Heart right ventricle (tissue), 16 donors: ENCODE results near the gene TCAF1. TPM values are rescaled to one million over a fixed set of nuclear protein-coding genes. Genes with fewer than 3 reads are reported as not detected.
"Not testable (repeated sequence)": the region's sequence is repeated elsewhere in the genome, so short reads cannot be mapped to it uniquely, and the experiment has no call there.

Experiments used
- ATAC-seq, 8 donors: fragments of 200-7000 bp; cut with Tn5 transposase; one replicate each; pipeline ENCODE4 v1.9.1; 2020; ENCODE audit warnings: mild to moderate bottlenecking in 8 of 8, moderate library complexity in 8 of 8, moderate number of reproducible peaks in 1 of 8
- DNase-seq, 2 donors: peaks; one replicate each; pipeline ENCODE4 v3.0.0-alpha.2; 2020
- H3K27ac ChIP-seq, 10 donors: fragments of 200-600 bp; sonication (generic) in 2 of 10; one replicate each; pipeline versions ENCODE4 v1.5.0 to v1.8.0; 2020 to 2022; ENCODE audit warnings: mild to moderate bottlenecking in 3 of 10
- H3K27me3 ChIP-seq, 7 donors: fragments of 200-600 bp; one replicate each; pipeline ENCODE4 v1.8.0; 2021 to 2022; ENCODE audit warnings: mild to moderate bottlenecking in 2 of 7
- H3K36me3 ChIP-seq, 9 donors: fragments of 200-600 bp; sonication (generic) in 1 of 9; one replicate each; pipeline versions ENCODE4 v1.5.0 to v1.8.0; 2020 to 2022; ENCODE audit warnings: mild to moderate bottlenecking in 2 of 9
- H3K4me1 ChIP-seq, 9 donors: fragments of 200-600 bp; sonication (generic) in 1 of 9; one replicate each; pipeline versions ENCODE4 v1.5.0 to v1.8.0; 2020 to 2022; ENCODE audit warnings: mild to moderate bottlenecking in 4 of 9
- H3K4me3 ChIP-seq, 10 donors: fragments of 200-600 bp; sonication (generic) in 2 of 10; one replicate each; pipeline versions ENCODE4 v1.5.0 to v1.8.0; 2020 to 2022; ENCODE audit warnings: mild to moderate bottlenecking in 7 of 10, moderate library complexity in 2 of 10
- H3K9me3 ChIP-seq, 11 donors: fragments of 200-600 bp in 10 of 11; sonication (generic) in 2 of 11; one replicate each; pipeline versions ENCODE4 v1.5.0 to v1.8.0; 2013 to 2022; ENCODE audit warnings: mild to moderate bottlenecking in 2 of 11, control low read depth in 1 of 11, moderate library complexity in 1 of 11
- CTCF ChIP-seq, 9 donors: fragments of 200-600 bp; sonication (generic) in 2 of 9; IDR thresholded peaks; one replicate each; pipeline versions ENCODE4 v1.5.0 to v1.8.0; 2021 to 2022; ENCODE audit warnings: antibody characterized with exemption in 9 of 9, mild to moderate bottlenecking in 5 of 9, moderate library complexity in 1 of 9
- WGBS, 2 donors: extraction: QIAGEN DNeasy Blood & Tissue Kit; methylation state at CpG; one replicate each; pipeline ENCODE4 v1.1.7; 2013; ENCODE audit warnings: inconsistent platforms in 1 of 2; 5-methylcytosine and 5-hydroxymethylcytosine counted together
- intact Hi-C, 10 donors: fragments of 100-400 bp; cut with DNase I; formaldehyde crosslinking; loops; one replicate each; pipeline versions ENCODE4 v1.11.1 to v1.14.2; 2022
- polyA plus RNA-seq, 2 donors: library from polyadenylated mRNA; stranded (reverse); fragments of 200-250 nt; gene quantifications; one replicate each; pipeline ENCODE4 v1.2.3, GENCODE V29; 2013
- total RNA-seq, 10 donors: library from RNA; stranded (reverse); fragmentation: NEBNext Ultra II Directional in 3 of 10; extraction: Animal tissue kit (Norgen Biotek cat#: 25700) in 3 of 10; gene quantifications; one replicate each; pipeline versions ENCODE4 v1.2.1 to v1.2.4, GENCODE V29; 2021 to 2023
- donor health status: Arrhythmogenic right ventricular cardiomyopathy.
- donor health status: ischemic (EF 13 %, LVEDD 7.1; RV severe dilation, severe dysfunction).
- donor health status: healthy with polysubstance abuse.
- donor health status: DM: no; HTN: yes; CAD: no.
- donor health status: DM: no; HTN: no; CAD: no.
- donor health status: ischemic (EF 25% LVEDD 6.9; RV normal size, moderate dysfunction).
- donor health status: ischemic (EF 25% LVEDD 5.7; RV mildly dilated, moderate dysfunction).
- donor health status: healthy.
- donor health status: DM: yes; HTN: yes; CAD: no.
- donor health status: Ischemic cardiomyopathy.
- donor health status: ischemic (EF 35%, LVEDD 5.7; RV mildly dilated, moderate dysfunction).
- donor health status: nonischemic (EF 11% LVEDD 7.7; RV severe dilation, severe dysfunction).
- donor health status: DM: yes; HTN: yes; CAD: no.
- donor health status: PGD.
- donor health status: ischemic (EF 29% LVEDD 5.4; RV normal size, mild dysfunction).
- donor health status: nonischemic (EF 23%, LVEDD 6.1; RV moderate dilation, normal function).

TCAF1 gene
- total and polyA plus RNA-seq, 12 donors, result 9.3 to 62.8 (median 55.5) TPM

DNA sequence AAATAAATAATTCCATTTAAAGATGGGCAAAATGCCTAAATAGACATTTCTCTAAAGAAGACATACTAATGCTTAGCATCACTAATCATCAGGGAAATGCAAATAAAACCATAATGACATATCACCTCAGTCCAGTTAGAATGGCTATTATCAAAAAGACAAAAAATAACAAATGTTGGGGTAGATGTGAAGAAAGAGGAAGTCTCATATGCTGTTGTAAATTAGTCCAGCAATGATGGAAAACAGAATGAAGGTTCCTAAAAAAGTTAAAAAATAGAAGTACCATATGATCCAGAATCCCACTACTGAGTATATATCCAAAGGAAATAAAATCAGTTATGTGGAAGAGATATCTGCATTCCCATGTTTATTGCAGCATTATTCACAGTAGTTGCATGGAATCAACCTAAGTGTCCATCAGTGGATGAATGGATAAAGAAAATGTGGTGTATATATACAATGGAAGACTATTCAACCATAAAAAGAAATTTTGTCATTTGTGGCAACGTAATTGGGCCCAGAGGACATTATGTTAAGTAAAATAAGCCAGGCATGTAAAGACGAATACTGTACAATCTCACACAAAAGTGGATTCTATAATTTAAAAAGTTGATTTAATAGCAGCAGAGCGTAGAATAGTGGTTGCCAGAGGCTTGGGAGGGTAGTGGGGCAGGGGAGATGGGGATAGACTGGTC is 52.0 kb downstream of the TCAF1 start:
- intact Hi-C loops, result no loop called here
- ATAC-seq (no peak), DNase-seq (no peak)
- H3K27ac ChIP-seq, result no peak overlapping the region
- peaks cover 0 to 4% (median 0%) of the 10 kb centered on the region in 9 donors for H3K36me3 ChIP-seq
- H3K9me3 ChIP-seq, result peaks cover 0 to 43% (median 11%) of the 10 kb centered on the region in 11 donors
- TF ChIP-seq CTCF (IDR thresholded peaks at IDR 0.05), result no peak
- 83 to 85% methylated on average over 3 of the region's 3 CpGs for WGBS, 2 donors
- H3K4me3 ChIP-seq, result no peak overlapping the region
- H3K27me3 ChIP-seq, result no peaks in the 10 kb centered on the region
- H3K4me1 ChIP-seq, result no peaks in the 10 kb centered on the region

GRCh38 chr7:143848192-143848591 is 53.8 kb downstream of the TCAF1 start:
- Histone ChIP-seq H3K4me1 (no peaks in the 10 kb centered on the region), H3K36me3 (peaks cover 0 to 4% (median 0%) of the 10 kb centered on the region in 9 donors), H3K9me3 (peaks cover 0 to 43% (median 11%) of the 10 kb centered on the region in 11 donors), H3K27ac (no peak overlapping the region), H3K27me3 (no peaks in the 10 kb centered on the region), H3K4me3 (no peak overlapping the region)
- no peak for TF ChIP-seq CTCF (IDR thresholded peaks at IDR 0.05)
- ATAC-seq (no peak), DNase-seq (no peak)
- intact Hi-C loops, result no loop called here

GRCh38 chr7:143846692-143847091 is 55.3 kb downstream of the TCAF1 start:
- TF ChIP-seq CTCF (IDR thresholded peaks at IDR 0.05), result no peak
- 96 to 99% methylated on average over 2 of the region's 2 CpGs for WGBS, 2 donors
- Histone ChIP-seq H3K9me3 (peaks cover 0 to 43% (median 11%) of the 10 kb centered on the region in 11 donors), H3K27ac (no peak overlapping the region), H3K36me3 (peaks cover 0 to 4% (median 0%) of the 10 kb centered on the region in 9 donors), H3K27me3 (no peaks in the 10 kb centered on the region), H3K4me3 (no peak overlapping the region), H3K4me1 (no peaks in the 10 kb centered on the region)
- DNase-seq (no peak), ATAC-seq (no peak)
- intact Hi-C loops, result no loop called here

GRCh38 chr7:143841696-143842095 is 60.3 kb downstream of the TCAF1 start:
- H3K4me1 ChIP-seq, H3K27me3 ChIP-seq, H3K27ac ChIP-seq, H3K4me3 ChIP-seq, intact Hi-C loops, DNase-seq, H3K36me3 ChIP-seq, ATAC-seq: not testable (repeated sequence)
- WGBS, 2 donors, result 94 to 96% methylated on average over 1 to 3 of the region's 5 CpGs
- H3K9me3 ChIP-seq, result peaks cover 0 to 14% (median 2%) of the 10 kb centered on the region in 11 donors

DNA sequence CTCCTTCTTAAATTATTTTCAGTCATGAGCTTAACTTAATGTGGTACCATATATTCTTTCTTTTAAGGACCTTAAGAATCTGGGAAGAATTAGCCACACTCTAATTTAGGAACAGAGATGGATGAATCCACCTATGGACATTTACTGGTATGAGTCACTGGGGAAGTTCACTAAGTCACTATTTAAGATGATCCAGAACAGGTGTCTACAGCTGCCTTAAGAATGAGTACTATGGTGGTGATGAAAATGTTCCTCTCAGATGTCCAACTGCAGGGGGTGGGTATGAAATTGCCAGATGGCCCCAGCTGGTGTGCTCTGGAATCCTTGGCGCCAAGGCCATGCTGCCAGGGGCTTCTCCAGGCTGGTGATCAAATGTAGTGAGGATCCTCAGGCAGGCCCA is 61.9 kb downstream of the TCAF1 start:
- H3K27ac ChIP-seq, H3K4me3 ChIP-seq, H3K36me3 ChIP-seq, H3K27me3 ChIP-seq, intact Hi-C loops, H3K4me1 ChIP-seq, H3K9me3 ChIP-seq, DNase-seq, ATAC-seq: not testable (repeated sequence)
- WGBS, 2 donors, result no CpG with 5 or more reads among the region's 1 CpG
